Fibroblast of peridontal ligament (primary cell): ENCODE measurements around the gene KLF12.

Source experiments
- DNase-seq: peaks from one replicate; pipeline ENCODE4 v3.0.0-alpha.2; 2010; ENCODE audit errors: extremely low read depth

The KLF12 gene

DNA sequence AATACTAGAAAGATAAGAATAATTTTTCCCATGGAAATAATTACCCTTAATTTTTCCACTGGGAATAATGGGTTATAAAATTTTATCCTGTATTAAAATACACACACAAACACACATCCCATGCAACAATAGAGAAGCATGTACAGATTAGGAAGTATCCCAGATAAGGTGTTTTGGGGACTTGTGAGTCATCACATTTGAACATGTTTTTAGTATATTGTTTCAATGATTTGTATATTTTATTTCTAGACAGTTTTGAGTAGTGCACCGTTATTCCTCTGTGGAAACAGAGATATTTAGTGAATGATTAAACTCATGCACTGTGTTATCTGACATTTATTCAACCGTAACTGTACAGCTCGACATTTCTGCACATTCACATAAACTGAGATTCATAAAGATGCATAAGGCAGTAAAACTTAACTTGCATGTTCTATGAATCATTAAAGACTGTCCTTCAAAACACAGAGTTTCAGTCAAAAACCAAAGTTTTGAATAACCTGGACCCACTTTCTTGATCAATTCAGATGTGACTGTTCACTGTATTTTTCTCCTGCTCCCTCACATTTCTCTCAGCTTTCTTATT, 30.1 kb downstream of the KLF12 start:
- no peak for DNase-seq

- DNase-seq = no peak
These were observed 31.0 kb downstream of the KLF12 start for GRCh38 chr13:74103196-74103595.

GRCh38 chr13:74102691-74103090, 31.5 kb downstream of the KLF12 start:
- DNase-seq = no peak

- DNase-seq = no peak
These were observed 32.8 kb downstream of the KLF12 start for GRCh38 chr13:74101436-74101835.

DNA sequence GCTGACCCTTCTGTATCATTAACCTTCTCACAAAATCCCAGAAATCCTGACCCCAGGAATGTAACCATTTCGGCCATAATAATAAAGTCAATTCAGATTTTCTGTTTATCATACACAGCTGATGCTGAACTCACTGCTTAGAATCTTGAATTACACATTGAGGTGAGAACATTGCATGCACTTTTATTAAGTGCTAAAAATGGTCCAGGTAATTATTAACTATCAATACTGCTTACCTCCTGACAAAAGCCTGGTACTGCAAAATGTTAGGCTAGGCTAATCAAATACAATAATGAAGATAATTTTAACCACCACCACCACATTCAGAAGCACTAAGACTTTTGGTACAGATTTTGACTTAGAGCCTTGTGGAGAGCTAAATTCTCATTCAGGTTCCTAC, 36.1 kb downstream of the KLF12 start:
- DNase-seq = no peak

DNA sequence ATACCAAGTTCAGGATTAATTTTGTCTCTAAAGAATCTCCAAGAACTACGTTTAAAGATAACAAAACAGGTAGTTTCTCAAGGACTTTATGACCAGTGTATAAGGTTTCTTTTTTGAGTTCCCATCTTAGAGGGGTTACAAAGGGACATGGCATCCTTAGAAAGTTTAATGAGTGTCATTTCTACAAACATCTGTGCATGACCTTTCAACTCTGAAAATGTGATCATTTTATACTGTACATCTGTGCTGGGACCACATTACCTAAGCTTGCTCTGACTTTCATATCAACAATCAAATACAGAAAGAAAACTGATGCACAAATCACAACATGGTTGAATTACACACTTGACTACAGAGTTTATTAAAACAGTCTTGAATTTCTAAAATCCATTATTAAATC, 37.1 kb downstream of the KLF12 start:
- no peak for DNase-seq

DNA sequence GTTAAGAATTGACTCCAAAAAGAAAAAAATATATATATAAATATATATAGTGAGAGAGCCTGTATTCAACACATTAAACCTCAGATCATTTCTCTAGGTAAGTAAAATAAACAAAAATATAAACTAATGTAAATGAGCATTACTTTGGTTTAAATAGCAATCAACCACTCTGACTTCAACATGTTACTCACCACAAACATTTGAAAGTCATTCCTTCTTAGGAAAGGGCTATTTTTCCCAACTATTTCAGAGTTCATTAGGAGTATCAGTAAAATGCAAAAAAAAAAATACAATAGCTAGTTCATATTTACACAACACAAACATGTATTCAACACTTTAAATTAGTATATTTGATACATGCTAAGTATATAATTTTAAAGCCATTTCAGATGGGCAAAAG, 40.5 kb downstream of the KLF12 start:
- no peak for DNase-seq

DNA sequence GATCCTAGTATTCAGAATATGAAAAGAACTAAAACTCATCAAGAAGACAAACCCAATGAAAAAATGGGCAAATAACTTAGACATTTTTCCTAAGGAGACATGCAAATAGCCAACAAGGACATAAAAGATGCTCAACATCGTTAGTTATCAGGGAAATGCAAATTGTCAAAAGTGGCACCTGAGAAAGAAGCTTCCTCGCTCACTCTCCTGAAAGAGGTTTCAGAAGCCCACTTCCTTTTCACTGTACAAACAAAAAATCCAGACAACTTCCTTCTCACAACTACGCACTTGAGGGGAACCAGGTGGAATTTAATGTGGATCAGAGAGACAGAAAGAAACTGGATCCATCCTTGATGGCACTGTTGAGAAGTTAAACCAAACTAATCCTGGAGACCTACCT, 41.5 kb downstream of the KLF12 start:
- DNase-seq = no peak

GRCh38 chr13:74090869-74091605, 43.2 kb downstream of the KLF12 start:
- no peak for DNase-seq

DNA sequence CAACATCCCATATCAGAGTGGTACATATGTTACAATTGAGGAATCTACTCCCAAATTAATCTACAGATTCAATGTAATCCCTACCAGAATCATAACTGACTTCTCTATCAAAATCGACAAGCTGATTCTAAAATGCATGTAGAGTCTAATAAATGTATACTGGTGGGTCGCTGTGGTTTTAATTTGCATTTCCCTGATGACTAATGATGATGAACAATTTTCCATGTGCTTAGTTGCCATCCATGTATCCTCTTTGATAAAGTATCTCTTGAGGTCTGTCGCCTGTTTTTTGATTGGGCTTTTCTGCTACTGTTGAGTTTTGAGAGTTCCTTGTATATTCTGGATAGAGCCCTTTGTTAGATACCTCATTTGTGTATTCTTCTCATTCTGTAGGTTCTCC, 43.8 kb downstream of the KLF12 start:
- no peak for DNase-seq

DNA sequence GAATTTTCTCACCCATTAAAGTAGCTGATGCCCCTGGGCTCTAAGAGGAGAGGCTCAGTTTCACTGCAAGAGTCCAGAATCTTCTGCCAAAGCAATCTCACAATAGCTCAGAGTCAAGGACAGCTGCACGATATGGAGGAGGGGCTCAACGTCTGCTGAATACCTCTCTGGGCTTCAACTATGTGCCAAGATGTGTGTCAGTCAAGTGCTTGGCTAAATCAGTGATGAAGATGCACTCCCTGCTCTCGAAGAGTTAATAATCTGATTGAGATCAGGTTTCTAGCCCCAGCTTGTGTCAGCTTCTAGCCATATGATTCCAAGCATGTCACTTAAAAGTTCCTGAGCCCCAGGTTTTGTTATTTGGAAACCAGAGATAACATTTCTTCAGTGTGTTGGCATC, 46.8 kb downstream of the KLF12 start:
- DNase-seq = no peak
